ENCODE results near the gene PUDP. TPM values are rescaled to one million over a fixed set of nuclear protein-coding genes. Genes with fewer than 3 reads are reported as not detected.

The PUDP gene
- total RNA-seq, 1 experiment from 2014 or later: 16.1 TPM

GRCh38 chrX:7059214-7059838 is 88.6 kb downstream of the PUDP start:
- no peak for TF ChIP-seq CTCF (IDR thresholded peaks at IDR 0.05; ENCODE audit: unreplicated experiment)
- H3K27ac Mint-ChIP-seq (ENCODE audit: low read depth, unreplicated experiment): no peak overlapping the region

GRCh38 chrX:7055386-7056137 is 92.4 kb downstream of the PUDP start:
- TF ChIP-seq CTCF (IDR thresholded peaks at IDR 0.05; ENCODE audit: unreplicated experiment): no peak
- BruUV-seq (replicated peaks): no TSS peak
- POLR2A ChIA-PET: no interaction called here
- CTCF ChIA-PET: interaction anchor here (0.6 kb wide), 1 partner anchor 810 kb away, joined by 4 read pairs; no protein-coding TSS in a partner anchor
- Mint-ChIP-seq H3K36me3 (ENCODE audit: insufficient read depth, unreplicated experiment) (peaks cover 41% of the 10 kb centered on the region), H3K27me3 (ENCODE audit: insufficient read depth, unreplicated experiment) (no peaks in the 10 kb centered on the region), H3K4me1 (ENCODE audit: insufficient read depth, unreplicated experiment) (no peaks in the 10 kb centered on the region), H3K27ac (ENCODE audit: low read depth, unreplicated experiment) (no peak overlapping the region), H3K9me3 (ENCODE audit: unreplicated experiment) (no peaks in the 10 kb centered on the region), H3K4me3 (ENCODE audit: unreplicated experiment) (no peak overlapping the region)
- DNase-seq (ENCODE audit: unreplicated experiment): no peak
- intact Hi-C loops (cut with micrococcal nuclease): no loop called here

More at GRCh38 chrX:7059214-7059838, 88.6 kb downstream of the PUDP start:
- H3K27me3 Mint-ChIP-seq (ENCODE audit: insufficient read depth, unreplicated experiment): no peaks in the 10 kb centered on the region
- peaks cover 23% of the 10 kb centered on the region for H3K36me3 Mint-ChIP-seq (ENCODE audit: insufficient read depth, unreplicated experiment)
- POLR2A ChIA-PET: no interaction called here
- CTCF ChIA-PET: interaction anchor here (0.6 kb wide), 1 partner anchor 109 kb away, joined by 3 read pairs; no protein-coding TSS in a partner anchor
- H3K9me3 Mint-ChIP-seq (ENCODE audit: unreplicated experiment): no peaks in the 10 kb centered on the region
- H3K4me3 Mint-ChIP-seq (ENCODE audit: unreplicated experiment): no peak overlapping the region
- no TSS peak for BruUV-seq (replicated peaks)
- intact Hi-C loops (cut with micrococcal nuclease): no loop called here
- no peak for DNase-seq (ENCODE audit: unreplicated experiment)
- peaks cover 6% of the 10 kb centered on the region for H3K4me1 Mint-ChIP-seq (ENCODE audit: insufficient read depth, unreplicated experiment)

GRCh38 chrX:7054219-7055216 is 93.4 kb downstream of the PUDP start:
- TF ChIP-seq CTCF (IDR thresholded peaks at IDR 0.05; ENCODE audit: unreplicated experiment): no peak
- no peaks in the 10 kb centered on the region for H3K27me3 Mint-ChIP-seq (ENCODE audit: insufficient read depth, unreplicated experiment)
- intact Hi-C loops (cut with micrococcal nuclease): no loop called here
- ChIA-PET POLR2A (no interaction called here), CTCF (interaction anchor here (0.6 to 1.1 kb wide), 2 partner anchors 395 to 835 kb away, joined by 3 read pairs; no protein-coding TSS in a partner anchor)
- no peak overlapping the region for H3K27ac Mint-ChIP-seq (ENCODE audit: low read depth, unreplicated experiment)
- peaks cover 44% of the 10 kb centered on the region for H3K36me3 Mint-ChIP-seq (ENCODE audit: insufficient read depth, unreplicated experiment)
- no TSS peak for BruUV-seq (replicated peaks)
- H3K9me3 Mint-ChIP-seq (ENCODE audit: unreplicated experiment): no peaks in the 10 kb centered on the region
- H3K4me3 Mint-ChIP-seq (ENCODE audit: unreplicated experiment): no peak overlapping the region
- H3K4me1 Mint-ChIP-seq (ENCODE audit: insufficient read depth, unreplicated experiment): no peaks in the 10 kb centered on the region
- no peak for DNase-seq (ENCODE audit: unreplicated experiment)

GRCh38 chrX:7052541-7052940 is 95.4 kb downstream of the PUDP start:
- Mint-ChIP-seq H3K4me1 (ENCODE audit: insufficient read depth, unreplicated experiment) (no peaks in the 10 kb centered on the region), H3K9me3 (ENCODE audit: unreplicated experiment) (no peaks in the 10 kb centered on the region), H3K4me3 (ENCODE audit: unreplicated experiment) (no peak overlapping the region), H3K36me3 (ENCODE audit: insufficient read depth, unreplicated experiment) (peaks cover 44% of the 10 kb centered on the region), H3K27ac (ENCODE audit: low read depth, unreplicated experiment) (no peak overlapping the region), H3K27me3 (ENCODE audit: insufficient read depth, unreplicated experiment) (no peaks in the 10 kb centered on the region)
- no peak for TF ChIP-seq CTCF (IDR thresholded peaks at IDR 0.05; ENCODE audit: unreplicated experiment)
- intact Hi-C loops (cut with micrococcal nuclease): no loop called here
- no TSS peak for BruUV-seq (replicated peaks)
- no peak for DNase-seq (ENCODE audit: unreplicated experiment)
- POLR2A ChIA-PET: no interaction called here
- CTCF ChIA-PET: no interaction called here

Data from MCF 10A (cell line).